Measurements from ENCODE around the gene CLDND1.

- TF ChIP-seq POLR2A (IDR thresholded peaks at IDR 0.05; ENCODE audit: low read depth) (no peak), CTCF (IDR thresholded peaks at IDR 0.05) (no peak), POLR2AphosphoS5 (IDR thresholded peaks at IDR 0.05) (no peak)
Observed at GRCh38 chr3:98518816-98519215, 3.9 kb downstream of the CLDND1 start.
